HepG2 (cell line): ENCODE measurements around the gene SLCO3A1. TPM values are rescaled to one million over a fixed set of nuclear protein-coding genes. Genes with fewer than 3 reads are reported as not detected.

ENCODE experiments used
- ATAC-seq: fragments of 200-7000 bp; cut with Tn5 transposase; 3 replicates; pipeline ENCODE4 v1.9.1; 2020; ENCODE audit warnings: mild to moderate bottlenecking, moderate library complexity
- BruUV-seq: library from RNA; stranded (reverse); fragments of 400-500 nt; replicated peaks from 2 replicates; lab custom pipeline; 2021; lab: Mats Ljungman, UMichigan
- CTCF ChIA-PET: fragments of 300-600 bp; formaldehyde crosslinking; extraction: SDS; loops from one replicate; lab custom pipeline; 2021; ENCODE audit warnings: low total read pairs, inconsistent platforms, low intra/inter-chr PET ratio; lab: Yijun Ruan, JAX
- POLR2A ChIA-PET: fragments of 350-600 bp; sonication (Branson Sonifier 250); formaldehyde crosslinking; loops from one replicate; lab custom pipeline; 2020; ENCODE audit warnings: antibody characterized with exemption, inconsistent platforms; lab: Yijun Ruan, JAX
- DNase-seq: peaks from one replicate; pipeline ENCODE4 v3.0.0-alpha.2; 2015; ENCODE audit warnings: low spot score
- FAIRE-seq: peaks from 3 replicates; lab custom pipeline; 2011; peaks lifted over from hg19 to GRCh38; lab: Jason Lieb, UNC
- H2AFZ ChIP-seq: one replicate; pipeline ENCODE4 v1.6.1; 2011; ENCODE audit warnings: low read length, inconsistent platforms
- H3K27ac ChIP-seq: fragments of 300-600 bp; 3 replicates; pipeline ENCODE4 v1.8.0; 2011; ENCODE audit warnings: mixed run types, mild to moderate bottlenecking, mixed read lengths, low read length, inconsistent platforms; ENCODE audit not compliant: insufficient read depth; ENCODE audit errors: extremely low read length
- H3K27me3 ChIP-seq, 2 experiments: fragments of 200-600 bp in 1 of 2; 2 replicates in 1 of 2; 3 replicates in 1 of 2; pipeline versions ENCODE4 v1.6.0 to v1.8.0; 2011; ENCODE audit warnings: low read length in 2 of 2, mild to moderate bottlenecking in 2 of 2, moderate library complexity in 2 of 2, inconsistent platforms in 1 of 2; ENCODE audit not compliant: insufficient read depth in 2 of 2, control insufficient read depth in 1 of 2
- H3K36me3 ChIP-seq, 2 experiments: fragments of 200-600 bp in 1 of 2; replicated peaks in 1 of 2; 2 replicates in 1 of 2; 3 replicates in 1 of 2; pipeline versions ENCODE4 v1.5.1 to v1.8.0; 2011; ENCODE audit warnings: low read length in 2 of 2, inconsistent platforms in 1 of 2; ENCODE audit not compliant: insufficient read depth in 2 of 2, control insufficient read depth in 1 of 2
- H3K4me1 ChIP-seq: 2 replicates; pipeline ENCODE4 v1.5.1; 2012; ENCODE audit warnings: low read length, inconsistent platforms; ENCODE audit not compliant: insufficient read depth
- H3K4me2 ChIP-seq: 2 replicates; pipeline ENCODE4 v1.6.0; 2011; ENCODE audit warnings: low read depth, low read length, inconsistent platforms
- H3K4me3 ChIP-seq, 3 experiments: fragments of 200-600 bp in 1 of 3; sonication (generic), shearing (Covaris generic) in 1 of 3; replicated peaks in 1 of 3; 2 replicates each; pipeline ENCODE4 v1.5.1; 2011 to 2016; ENCODE audit warnings: low read length in 3 of 3, inconsistent platforms in 2 of 3, low read depth in 2 of 3, mild to moderate bottlenecking in 2 of 3, control low read depth in 1 of 3, mixed read lengths in 1 of 3; ENCODE audit not compliant: insufficient read depth in 1 of 3
- H3K79me2 ChIP-seq: one replicate; pipeline ENCODE4 v1.6.1; 2011; ENCODE audit warnings: low read length, inconsistent platforms; ENCODE audit not compliant: insufficient read depth
- H3K9ac ChIP-seq: 2 replicates; pipeline ENCODE4 v1.6.0; 2011; ENCODE audit warnings: mild to moderate bottlenecking, low read depth, low read length, inconsistent platforms; ENCODE audit not compliant: insufficient read depth
- H3K9me3 ChIP-seq: 2 replicates; pipeline ENCODE4 v1.5.1; 2012; ENCODE audit warnings: mild to moderate bottlenecking, low read length
- H4K20me1 ChIP-seq: 2 replicates; pipeline ENCODE4 v1.6.0; 2011; ENCODE audit warnings: inconsistent platforms, mild to moderate bottlenecking, low read length, moderate library complexity; ENCODE audit not compliant: insufficient read depth
- AGO1 ChIP-seq: fragments of 200-400 bp; formaldehyde crosslinking; IDR thresholded peaks from 2 replicates; pipeline ENCODE4 v1.6.1; 2017; ENCODE audit warnings: mild to moderate bottlenecking, low read depth, low read length, moderate library complexity; ENCODE audit not compliant: poor library complexity, severe bottlenecking
- ATF2 ChIP-seq: sonication (generic); formaldehyde crosslinking; IDR thresholded peaks from 2 replicates; pipeline ENCODE4 v1.4.0; 2020; ENCODE audit warnings: missing genetic modification reagents
- EP300 ChIP-seq, 3 experiments: sonication (generic) in 1 of 3; formaldehyde crosslinking in 1 of 3; IDR thresholded peaks; 2 replicates each; pipeline versions ENCODE4 v1.5.1 to v1.6.1; 2011 to 2020; ENCODE audit warnings: low read depth in 2 of 3, low read length in 2 of 3, borderline replicate concordance in 1 of 3, improper control_type of control experiment in 1 of 3, mild to moderate bottlenecking in 1 of 3, missing genetic modification reagents in 1 of 3, moderate library complexity in 1 of 3
- FOXO1 ChIP-seq: sonication (generic); formaldehyde crosslinking; IDR thresholded peaks from 2 replicates; pipeline ENCODE4 v1.4.0; 2020; ENCODE audit warnings: missing genetic modification reagents
- KMT2A ChIP-seq: sonication (generic); formaldehyde crosslinking; IDR thresholded peaks from 2 replicates; pipeline ENCODE4 v1.4.0; 2020; ENCODE audit warnings: missing genetic modification reagents
- MIXL1 ChIP-seq: IDR thresholded peaks from 2 replicates; pipeline ENCODE4 v1.6.1; 2016
- PHF8 ChIP-seq: sonication (generic); formaldehyde crosslinking; IDR thresholded peaks from 2 replicates; pipeline ENCODE4 v1.5.0; 2020; ENCODE audit warnings: missing genetic modification reagents
- SP1 ChIP-seq, 2 experiments: fragments of 450-650 bp in 1 of 2; sonication (generic) in 1 of 2; formaldehyde crosslinking in 1 of 2; IDR thresholded peaks; 2 replicates each; pipeline versions ENCODE4 v1.4.0 to v1.6.1; 2016 to 2020; ENCODE audit warnings: missing genetic modification reagents in 1 of 2
- SP5 ChIP-seq: IDR thresholded peaks from 2 replicates; pipeline ENCODE4 v1.6.1; 2016; ENCODE audit warnings: low read depth, borderline replicate concordance
- TCF7L2 ChIP-seq: IDR thresholded peaks from 2 replicates; pipeline ENCODE4 v1.6.1; 2011; ENCODE audit warnings: mild to moderate bottlenecking, low read depth, low read length, moderate library complexity
- TIGD3 ChIP-seq: sonication (generic); formaldehyde crosslinking; IDR thresholded peaks from 2 replicates; pipeline ENCODE4 v1.5.1; 2020; ENCODE audit warnings: mild to moderate bottlenecking, missing genetic modification reagents, borderline replicate concordance
- ZFY ChIP-seq: sonication (generic); formaldehyde crosslinking; IDR thresholded peaks from 2 replicates; pipeline ENCODE4 v1.4.0; 2020; ENCODE audit warnings: missing genetic modification reagents
- ZNF253 ChIP-seq: sonication (generic); formaldehyde crosslinking; IDR thresholded peaks from 2 replicates; pipeline ENCODE4 v1.8.0; 2022; ENCODE audit warnings: mild to moderate bottlenecking, missing genetic modification reagents, borderline replicate concordance
- ZNF280B ChIP-seq: sonication (generic); formaldehyde crosslinking; IDR thresholded peaks from 2 replicates; pipeline ENCODE4 v1.5.0; 2020; ENCODE audit warnings: missing genetic modification reagents, mild to moderate bottlenecking, borderline replicate concordance
- ZNF614 ChIP-seq: IDR thresholded peaks from 2 replicates; pipeline ENCODE4 v1.6.1; 2018; ENCODE audit warnings: missing biosample characterization, missing genetic modification reagents, inconsistent platforms, borderline replicate concordance
- ZNF703 ChIP-seq: sonication (generic); formaldehyde crosslinking; IDR thresholded peaks from 2 replicates; pipeline ENCODE4 v1.5.1; 2020; ENCODE audit warnings: missing genetic modification reagents, mild to moderate bottlenecking, moderate library complexity, borderline replicate concordance
- ZNF704 ChIP-seq: sonication (generic); formaldehyde crosslinking; IDR thresholded peaks from 2 replicates; pipeline ENCODE4 v1.8.1; 2023; ENCODE audit warnings: mild to moderate bottlenecking, inconsistent platforms, moderate library complexity, missing genetic modification reagents, borderline replicate concordance
- WGBS: methylation state at CpG from one replicate; pipeline ENCODE4 v1.1.6; 2017; ENCODE audit warnings: low lambda C conversion rate; 5-methylcytosine and 5-hydroxymethylcytosine counted together
- in situ Hi-C: cut with HindIII; loops from 2 replicates; pipeline ENCODE4 v1.10.0; 2017; ENCODE audit warnings: low pct_unique_long_range_greater_than_20kb; ENCODE audit not compliant: extremely low pct_ligation_motif_present
- intact Hi-C: fragments of 100-400 bp; cut with micrococcal nuclease; formaldehyde crosslinking; loops from one replicate; pipeline ENCODE4 v1.10.0; 2022; ENCODE audit not compliant: unreplicated experiment
- polyA plus RNA-seq, 8 experiments: library from polyadenylated mRNA; depleted of rRNA in 3 of 8; stranded (reverse) in 7 of 8; unstranded in 1 of 8; fragments of >200 nt; fragmentation: Illumina TruSeq in 4 of 8; extraction: Trizol in 4 of 8; gene quantifications; 2 replicates each; pipeline versions ENCODE4 v1.2.1 to v1.2.3, GENCODE V29; 2011 to 2016; ENCODE audit warnings: low read depth in 4 of 8, missing spikeins in 1 of 8, mixed read lengths in 1 of 8; ENCODE audit not compliant: insufficient read depth in 1 of 8
- total RNA-seq, 5 experiments: library from RNA; depleted of rRNA; stranded (reverse); fragments of >200 nt; fragmentation: Illumina TruSeq; extraction: Trizol; gene quantifications; 2 replicates each; pipeline ENCODE4 v1.2.3, GENCODE V29; 2016; ENCODE audit warnings: low read depth in 1 of 5

Gene SLCO3A1
- total and polyA plus RNA-seq, 2 of the 13 experiments (the other 11 are each of a cell fraction or from before 2014, with no cell fraction given) = 0.02 TPM; not detected in 1

- ATAC-seq = no peak
- H3K36me3 ChIP-seq = no peaks in the 10 kb centered on the region
- no peak for FAIRE-seq
- H3K4me2 ChIP-seq = no peak overlapping the region
- no peak for TF ChIP-seq ATF2
- TF ChIP-seq ZNF280B (CRISPR knock-in tag) = no peak
- TF ChIP-seq SP1 (IDR thresholded peaks at IDR 0.05) = no peak
- no peak for TF ChIP-seq SP1 (CRISPR knock-in tag; IDR thresholded peaks at IDR 0.05)
- no peak for TF ChIP-seq ZNF614 (CRISPR knock-in tag)
- no peak for TF ChIP-seq EP300 (IDR thresholded peaks at IDR 0.05; ENCODE audit: low read depth in 2 of 2, low read length in 2 of 2)
- no peak for TF ChIP-seq EP300 (CRISPR knock-in tag; IDR thresholded peaks at IDR 0.05; ENCODE audit: borderline replicate concordance)
- TF ChIP-seq TIGD3 = no peak
- TF ChIP-seq ZFY = no peak
- TF ChIP-seq ZNF703 (CRISPR knock-in tag) = no peak
- TF ChIP-seq SP5 (CRISPR knock-in tag) = no peak
- TF ChIP-seq FOXO1 (CRISPR knock-in tag) = no peak
- TF ChIP-seq KMT2A (CRISPR knock-in tag) = no peak
- TF ChIP-seq ZNF704 (CRISPR knock-in tag) = no peak
- TF ChIP-seq MIXL1 (CRISPR knock-in tag) = no peak
- no peak for TF ChIP-seq ZNF253 (CRISPR knock-in tag)
- no peak for TF ChIP-seq PHF8 (CRISPR knock-in tag)
- TF ChIP-seq TCF7L2 = no peak
- TF ChIP-seq AGO1 = no peak
- H3K79me2 ChIP-seq = no peaks in the 10 kb centered on the region
- no peak overlapping the region for H3K27ac ChIP-seq
- no peak for DNase-seq
- no peaks in the 10 kb centered on the region; a peak in 1 of 5 replicates for H3K27me3 ChIP-seq
- in situ Hi-C loops = no loop called here
- no peaks in the 10 kb centered on the region for H3K9me3 ChIP-seq
- POLR2A ChIA-PET = no interaction called here
- H3K4me3 ChIP-seq = no peak overlapping the region
- intact Hi-C loops = no loop called here
- H4K20me1 ChIP-seq = no peaks in the 10 kb centered on the region
- no peak overlapping the region for H3K9ac ChIP-seq
- no TSS peak for BruUV-seq
- CTCF ChIA-PET = no interaction called here
- H3K4me1 ChIP-seq = no peaks in the 10 kb centered on the region
- WGBS = 0% methylated on average over 4 of the region's 5 CpGs
- H2AFZ ChIP-seq = no peak overlapping the region
These were observed 43.0 kb downstream of the SLCO3A1 start for GRCh38 chr15:91896341-91897055.
